Suprapubic skin (tissue), 3 donors: ENCODE data around the gene R3HDM4.

Source experiments
- CTCF ChIP-seq, 2 donors: fragments of 200-600 bp in 1 of 2; fragments of 450-650 bp in 1 of 2; sonication (generic) in 1 of 2; IDR thresholded peaks; one replicate each; pipeline ENCODE4 v1.5.1; 2016 to 2019; ENCODE audit warnings: antibody characterized with exemption in 2 of 2, mild to moderate bottlenecking in 1 of 2, moderate library complexity in 1 of 2
- EP300 ChIP-seq: sonication (generic); formaldehyde crosslinking; IDR thresholded peaks from one replicate; pipeline ENCODE4 v1.6.1; 2017; ENCODE audit warnings: antibody characterized with exemption
- POLR2A ChIP-seq, 2 donors: fragments of 450-650 bp; IDR thresholded peaks; one replicate each; pipeline ENCODE4 v1.6.1; 2017; ENCODE audit warnings: antibody characterized with exemption in 2 of 2, mild to moderate bottlenecking in 2 of 2, moderate library complexity in 2 of 2

GRCh38 chr19:903266-903797, 9.7 kb downstream of the R3HDM4 start:
- no peak for TF ChIP-seq CTCF (IDR thresholded peaks at IDR 0.05)
- no peak for TF ChIP-seq EP300
- no peak for TF ChIP-seq POLR2A (IDR thresholded peaks at IDR 0.05)
